HG02840 (cell line): ENCODE data around the gene PRKCB.

ENCODE experiments used
- ATAC-seq: cut with Tn5 transposase; IDR thresholded peaks from one replicate; pipeline ENCODE4 v1.9.1; 2021; ENCODE audit warnings: mild to moderate bottlenecking, moderate library complexity, moderate number of reproducible peaks; ENCODE audit not compliant: unreplicated experiment, low FRiP score

PRKCB gene

DNA sequence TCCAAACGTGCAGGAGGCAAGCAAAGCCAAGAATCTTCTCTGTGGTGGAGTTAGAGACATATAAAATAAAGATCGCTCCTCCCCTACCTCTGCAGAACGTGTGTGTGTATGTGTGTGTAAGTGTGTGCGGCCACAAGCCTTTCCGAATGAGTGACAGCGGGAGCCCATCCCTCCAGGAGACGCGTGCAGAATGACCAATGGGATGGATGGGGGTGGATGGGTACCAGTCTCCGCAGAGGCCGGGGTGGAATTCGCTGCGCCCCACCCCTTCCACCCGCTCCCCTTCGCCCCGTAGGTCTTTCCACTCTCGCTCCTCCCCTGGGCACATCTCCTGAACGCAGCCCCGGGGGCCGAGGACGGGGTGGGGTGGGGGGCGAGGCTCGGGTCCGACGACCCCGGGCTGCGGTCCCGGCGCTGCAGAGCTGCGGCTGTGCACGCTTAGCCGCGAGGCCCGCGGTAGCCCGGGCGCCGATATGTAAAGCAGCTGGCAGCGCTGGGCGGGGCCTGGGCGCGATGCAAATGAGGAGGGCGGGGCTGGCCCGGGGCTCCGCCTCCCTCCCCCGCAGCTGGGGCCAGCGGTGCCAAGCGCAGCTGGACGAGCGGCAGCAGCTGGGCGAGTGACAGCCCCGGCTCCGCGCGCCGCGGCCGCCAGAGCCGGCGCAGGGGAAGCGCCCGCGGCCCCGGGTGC is at the start of gene PRKCB:
Gene PRKCB (plus strand): TSS at position 594 of the 688 bp plus-strand sequence.
- peak; percentile 65 for ATAC-seq

DNA sequence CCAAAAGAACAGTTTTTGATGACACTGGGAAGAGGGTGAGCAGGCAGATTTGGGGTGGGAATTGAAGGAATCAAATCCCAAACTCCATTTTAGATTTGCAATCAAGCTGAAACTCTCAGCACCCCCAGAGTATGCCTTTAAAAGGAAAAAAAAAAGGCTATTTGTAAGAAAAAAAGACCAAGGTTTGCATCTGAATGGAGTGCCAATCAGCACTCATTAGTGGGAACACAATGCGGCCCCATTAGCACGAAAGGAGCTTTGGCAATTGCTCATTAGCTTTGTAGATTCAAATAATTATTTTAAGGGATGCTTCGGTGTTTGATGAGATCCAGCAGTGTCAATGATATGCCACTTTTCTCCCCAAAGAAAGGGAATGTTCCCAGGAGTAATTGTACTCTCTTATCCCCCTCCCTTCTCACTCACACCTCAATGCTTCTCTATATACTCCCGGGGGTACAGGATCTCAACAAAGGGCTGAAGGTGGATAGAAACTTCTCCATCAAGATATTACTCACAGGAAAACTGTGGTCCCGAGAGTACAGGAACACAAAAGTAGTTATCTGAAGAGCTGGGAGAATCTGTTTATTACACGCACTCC is 48.7 kb upstream of the PRKCB start:
- ATAC-seq, result no peak

GRCh38 chr16:23788685-23789084 is 47.1 kb upstream of the PRKCB start:
- ATAC-seq, result no peak

DNA sequence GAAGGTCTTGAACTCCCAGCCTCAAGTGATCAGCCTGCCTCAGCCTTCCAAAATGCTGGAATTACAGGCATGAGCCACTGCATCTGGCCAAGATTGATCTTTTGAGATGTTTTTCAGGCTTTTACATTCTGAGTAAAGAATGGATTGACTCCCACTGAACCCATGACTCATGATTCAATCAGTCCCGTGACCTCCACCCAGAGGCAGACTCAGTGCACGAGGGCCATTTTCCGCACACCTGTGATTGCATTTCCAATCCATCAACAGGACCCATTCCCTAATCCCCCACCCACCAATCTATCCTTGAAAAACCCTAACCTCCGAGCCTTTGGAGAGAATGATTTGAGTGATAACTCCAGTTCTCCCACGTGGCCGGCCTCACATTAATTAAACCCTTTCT is 40.4 kb upstream of the PRKCB start:
- ATAC-seq, result no peak

DNA sequence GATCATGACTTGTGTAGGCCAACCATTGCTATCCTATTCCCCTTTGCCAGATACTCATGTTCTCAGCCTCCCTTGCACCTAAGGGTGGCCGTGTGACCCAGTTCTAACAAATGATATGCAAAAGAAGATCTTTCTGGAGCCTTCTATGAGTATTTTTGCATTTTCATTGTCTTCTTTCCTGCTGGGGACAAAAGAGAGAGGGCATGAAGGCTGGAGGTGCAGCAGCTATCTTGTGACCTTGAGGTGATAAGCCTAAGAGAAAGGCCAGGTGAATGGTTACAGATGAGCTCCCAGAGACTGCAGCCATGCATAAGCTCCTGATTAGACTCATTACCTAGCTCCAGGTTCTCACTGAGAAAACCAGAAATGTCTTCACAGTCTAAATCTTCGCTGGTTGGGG is 38.8 kb upstream of the PRKCB start:
- no peak for ATAC-seq

DNA sequence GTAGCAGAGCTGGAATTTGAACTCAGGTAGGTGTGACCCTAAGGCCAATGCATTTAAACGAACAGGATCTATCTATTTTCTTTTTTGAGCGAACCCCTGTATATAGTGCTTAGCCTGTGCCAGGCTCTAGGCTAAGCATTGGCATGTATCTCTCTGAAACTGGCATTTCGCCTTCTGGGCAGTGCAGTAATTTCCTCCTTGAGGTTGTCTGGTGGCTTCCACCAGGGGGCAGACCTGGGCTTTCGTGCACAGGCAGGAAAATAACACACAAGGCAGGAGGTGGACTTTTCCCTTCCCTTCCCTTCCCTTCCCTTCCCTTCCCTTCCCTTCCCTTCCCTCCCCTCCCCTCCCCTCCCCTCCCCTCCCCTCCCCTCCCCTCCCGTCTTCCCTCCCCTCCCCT is 34.4 kb upstream of the PRKCB start:
- ATAC-seq, result no peak

DNA sequence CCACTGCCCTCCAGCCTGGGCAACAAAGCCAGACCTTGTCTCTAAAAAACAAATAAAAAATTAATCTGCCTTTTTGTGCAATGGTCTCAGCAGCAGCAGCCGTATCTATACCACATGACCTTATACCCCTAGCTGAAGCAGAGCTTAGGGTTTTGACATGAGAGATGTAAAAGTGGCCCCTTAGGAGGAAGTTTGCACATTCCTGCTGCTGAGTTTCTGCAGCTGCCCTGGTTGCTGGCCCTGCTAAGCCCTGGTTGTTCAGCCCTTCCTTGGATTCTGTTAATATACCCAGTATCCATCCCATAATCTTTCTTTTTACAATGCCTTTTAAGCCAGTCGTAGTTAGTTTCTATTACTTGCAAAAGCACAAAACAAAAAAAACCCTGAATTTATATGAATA is 33.0 kb upstream of the PRKCB start:
- ATAC-seq, result no peak

DNA sequence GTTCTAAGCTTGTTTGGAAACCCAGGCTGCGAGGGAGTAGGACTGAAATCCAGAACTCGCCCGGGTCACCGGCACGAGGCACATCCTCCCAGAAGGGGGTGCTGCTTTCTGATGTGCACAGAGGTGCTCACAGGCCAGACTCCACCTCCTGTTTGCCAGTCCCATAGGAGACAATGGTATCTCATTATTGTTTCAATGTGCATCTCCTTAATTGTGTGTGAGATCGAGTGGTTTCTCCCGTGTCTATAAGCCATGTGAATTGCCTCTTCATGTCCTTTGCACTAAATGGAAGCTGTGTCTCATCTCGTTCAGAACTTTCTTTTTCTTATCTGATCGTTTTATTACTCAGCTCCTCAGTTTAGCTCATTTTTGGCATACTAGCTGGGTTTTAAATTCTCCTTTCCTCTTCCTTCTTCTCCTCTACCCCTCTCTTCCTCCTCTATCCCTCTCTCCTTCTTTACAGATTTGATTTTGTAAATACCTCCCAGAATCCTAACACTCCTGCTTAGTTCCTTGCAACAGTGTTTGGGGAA is 32.1 kb upstream of the PRKCB start:
- no peak for ATAC-seq

- no peak for ATAC-seq
These were observed 28.8 kb upstream of the PRKCB start for GRCh38 chr16:23807028-23807427.

GRCh38 chr16:23821467-23821866 is 14.3 kb upstream of the PRKCB start:
- ATAC-seq, result no peak

GRCh38 chr16:23821875-23822688 is 13.7 kb upstream of the PRKCB start:
- no peak for ATAC-seq

DNA sequence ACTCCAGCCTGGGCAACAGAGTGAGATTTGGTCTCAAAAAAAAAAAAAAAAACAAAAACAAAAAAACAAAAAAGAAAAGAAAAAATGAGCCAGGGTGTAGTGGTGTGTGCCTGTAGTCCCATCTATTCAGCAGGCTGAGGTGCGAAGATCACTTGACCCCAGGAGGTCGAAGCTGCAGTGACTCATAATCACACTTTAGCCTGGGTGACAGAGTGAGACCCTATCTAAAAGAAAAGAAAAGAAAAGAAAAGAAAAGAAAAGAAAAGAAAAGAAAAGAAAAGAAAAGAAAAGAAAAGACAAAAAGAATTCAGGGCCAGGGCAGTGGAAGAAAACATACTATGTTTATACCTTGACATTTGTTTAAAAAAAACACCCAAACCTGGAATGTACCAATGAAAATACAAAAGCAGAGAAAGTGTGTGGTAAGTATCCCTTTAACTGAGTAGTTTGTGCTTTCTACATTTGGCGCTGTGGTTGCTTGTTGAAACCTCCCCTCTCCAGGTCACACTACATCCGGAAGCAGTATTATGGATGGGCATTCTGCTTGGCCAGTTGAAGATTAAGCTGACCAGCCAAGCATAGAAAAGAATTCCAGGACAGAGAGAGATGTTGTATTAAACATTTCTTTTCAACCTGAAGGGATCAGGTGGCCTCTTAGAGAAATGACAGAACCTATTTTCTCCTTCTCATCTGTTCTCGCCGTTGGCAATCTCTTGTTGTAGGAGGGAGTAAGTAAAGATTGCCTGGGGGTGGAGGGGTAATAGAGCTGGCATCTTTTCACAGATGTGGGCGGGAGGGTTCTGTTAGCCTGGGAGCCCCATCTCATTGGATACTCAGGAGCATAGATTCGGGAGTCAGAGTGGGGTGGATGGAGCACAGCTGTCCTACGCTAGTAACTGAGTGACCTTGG is 12.1 kb upstream of the PRKCB start:
- no peak for ATAC-seq

GRCh38 chr16:23824909-23825308 is 10.9 kb upstream of the PRKCB start:
- ATAC-seq, result no peak

- ATAC-seq, result peak; percentile 75
These were observed 9.2 kb upstream of the PRKCB start for GRCh38 chr16:23826528-23827045.

DNA sequence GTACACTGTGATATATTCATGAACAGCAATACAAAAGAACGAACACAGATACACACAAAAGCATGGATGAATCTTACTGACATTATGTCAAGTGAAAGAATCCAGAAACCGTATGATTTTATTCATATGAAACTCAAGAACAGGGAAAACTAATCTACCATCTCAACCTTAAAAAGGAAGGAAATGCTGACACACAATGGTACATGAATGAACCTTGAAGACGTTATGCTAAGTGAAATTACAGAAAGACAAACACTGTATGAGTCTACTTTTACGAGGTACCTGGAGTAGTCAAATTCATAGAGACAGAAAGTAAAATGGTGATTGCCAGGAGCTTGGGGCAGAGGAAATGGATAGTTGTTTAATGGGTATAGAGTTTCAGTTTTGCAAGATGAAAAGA is 8.7 kb upstream of the PRKCB start:
- ATAC-seq, result no peak

- no peak for ATAC-seq
These were observed 6.3 kb upstream of the PRKCB start for GRCh38 chr16:23829454-23829853.

DNA sequence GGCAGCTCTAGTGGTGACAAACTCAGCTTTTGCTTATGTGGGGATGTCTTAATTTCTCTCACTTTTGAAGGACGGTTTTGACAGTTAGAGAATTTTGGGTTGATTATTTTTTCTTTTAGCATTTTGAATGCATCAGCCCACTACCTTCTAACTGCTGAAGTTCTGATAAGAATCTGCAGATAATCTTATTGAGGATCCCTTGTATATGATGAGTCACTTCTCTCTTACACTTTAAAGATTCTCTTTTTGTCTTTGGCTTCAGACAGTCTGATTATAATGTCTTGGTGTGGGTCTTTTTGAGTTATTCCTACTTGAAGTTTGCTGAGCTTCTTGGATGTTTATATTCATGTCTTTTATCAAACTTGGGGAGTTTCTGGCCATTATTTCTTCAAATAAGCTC is 5.5 kb upstream of the PRKCB start:
- ATAC-seq, result no peak

GRCh38 chr16:23832882-23833281 is 2.9 kb upstream of the PRKCB start:
- ATAC-seq, result no peak

DNA sequence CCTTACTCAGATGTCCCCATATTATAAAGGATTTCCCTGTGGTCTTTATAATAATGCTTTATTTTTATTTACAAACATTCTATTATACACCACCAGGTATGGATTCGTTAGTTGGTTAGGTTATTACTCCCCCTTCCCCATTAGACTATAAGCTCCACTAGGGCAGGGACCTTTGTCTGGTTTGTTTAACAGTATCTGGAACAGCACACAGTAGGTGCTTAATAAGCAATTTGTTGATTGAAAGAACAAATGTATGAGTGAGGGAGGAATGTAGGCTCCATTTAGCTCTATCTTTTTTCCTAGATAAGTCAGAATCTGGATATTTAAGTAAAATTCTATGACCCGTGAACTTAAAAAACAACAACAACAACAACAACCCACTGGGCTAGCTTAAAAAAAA is 2.3 kb upstream of the PRKCB start:
- no peak for ATAC-seq
